Neuronal stem cell (in vitro differentiated cells): ENCODE data around the gene ASS1.

Source experiments
- DNase-seq: peaks from one replicate; pipeline ENCODE4 v3.0.0-alpha.2; 2013; ENCODE audit warnings: low spot score
- H2AFZ ChIP-seq: one replicate; pipeline ENCODE4 v1.6.1; 2013; ENCODE audit warnings: mild to moderate bottlenecking, low read length, inconsistent platforms
- H2AK5ac ChIP-seq: 2 replicates; pipeline ENCODE4 v1.6.1; 2013; ENCODE audit warnings: low read depth, mild to moderate bottlenecking, inconsistent platforms, low read length, moderate library complexity, mixed read lengths
- H2BK120ac ChIP-seq: 2 replicates; pipeline ENCODE4 v1.6.1; 2013; ENCODE audit warnings: low read depth, mild to moderate bottlenecking, inconsistent platforms, low read length, moderate library complexity, mixed read lengths
- H2BK12ac ChIP-seq: one replicate; pipeline ENCODE4 v1.6.1; 2013; ENCODE audit warnings: low read length, inconsistent platforms
- H2BK15ac ChIP-seq: 2 replicates; pipeline ENCODE4 v1.6.1; 2013; ENCODE audit warnings: mild to moderate bottlenecking, low read length, inconsistent platforms, mixed read lengths
- H2BK5ac ChIP-seq: one replicate; pipeline ENCODE4 v1.6.1; 2013; ENCODE audit warnings: inconsistent platforms, mild to moderate bottlenecking, low read length, moderate library complexity
- H3K14ac ChIP-seq: one replicate; pipeline ENCODE4 v1.6.1; 2013; ENCODE audit warnings: low read length, inconsistent platforms
- H3K18ac ChIP-seq: 2 replicates; pipeline ENCODE4 v1.6.1; 2013; ENCODE audit warnings: low read length, inconsistent platforms
- H3K23ac ChIP-seq: 2 replicates; pipeline ENCODE4 v1.6.1; 2013; ENCODE audit warnings: low read depth, mild to moderate bottlenecking, mixed read lengths, low read length, inconsistent platforms; ENCODE audit not compliant: poor library complexity
- H3K27ac ChIP-seq: replicated peaks from 3 replicates; pipeline ENCODE4 v1.5.1; 2013; ENCODE audit warnings: low read length, inconsistent platforms
- H3K27me3 ChIP-seq, 3 experiments: 2 replicates each; pipeline ENCODE4 v1.6.1; 2013; ENCODE audit warnings: low read length in 3 of 3, mild to moderate bottlenecking in 2 of 3, inconsistent platforms in 1 of 3, low read depth in 1 of 3, mixed read lengths in 1 of 3, moderate library complexity in 1 of 3; ENCODE audit not compliant: control insufficient read depth in 3 of 3, insufficient read depth in 3 of 3
- H3K36me3 ChIP-seq, 2 donors: replicated peaks in 1 of 2; 2 replicates each; pipeline ENCODE4 v1.6.1; 2013; ENCODE audit warnings: low read length in 2 of 2; ENCODE audit not compliant: control insufficient read depth in 2 of 2, insufficient read depth in 2 of 2
- H3K4ac ChIP-seq: 2 replicates; pipeline ENCODE4 v1.6.1; 2013; ENCODE audit warnings: inconsistent platforms, mild to moderate bottlenecking, low read length, moderate library complexity
- H3K4me1 ChIP-seq, 2 donors: 1 replicate in 1 of 2; 2 replicates in 1 of 2; pipeline ENCODE4 v1.6.1; 2013; ENCODE audit warnings: low read length in 2 of 2, low read depth in 1 of 2; ENCODE audit not compliant: control insufficient read depth in 2 of 2, insufficient read depth in 1 of 2
- H3K4me2 ChIP-seq: one replicate; pipeline ENCODE4 v1.6.1; 2013; ENCODE audit warnings: mild to moderate bottlenecking, low read length, inconsistent platforms; ENCODE audit not compliant: insufficient read depth, poor library complexity, severe bottlenecking
- H3K4me3 ChIP-seq, 2 donors: 2 replicates each; pipeline ENCODE4 v1.5.1; 2013; ENCODE audit warnings: low read length in 2 of 2, mild to moderate bottlenecking in 2 of 2, inconsistent platforms in 1 of 2, moderate library complexity in 1 of 2
- H3K79me1 ChIP-seq: one replicate; pipeline ENCODE4 v1.6.1; 2013; ENCODE audit warnings: low read depth, mild to moderate bottlenecking, inconsistent platforms, low read length, moderate library complexity
- H3K9ac ChIP-seq: one replicate; pipeline ENCODE4 v1.6.1; 2013; ENCODE audit warnings: mild to moderate bottlenecking, low read depth, low read length, inconsistent platforms; ENCODE audit not compliant: poor library complexity
- H3K9me3 ChIP-seq, 2 donors: replicated peaks in 1 of 2; 2 replicates each; pipeline versions ENCODE3 to v1.6.1; 2013; ENCODE audit warnings: low read length in 2 of 2, mild to moderate bottlenecking in 2 of 2, inconsistent platforms in 1 of 2, low read depth in 1 of 2, mixed read lengths in 1 of 2, moderate library complexity in 1 of 2; ENCODE audit not compliant: control insufficient read depth in 2 of 2, insufficient read depth in 1 of 2
- H4K8ac ChIP-seq: one replicate; pipeline ENCODE4 v1.6.1; 2013; ENCODE audit warnings: low read depth, mild to moderate bottlenecking, inconsistent platforms, low read length, moderate library complexity
- H4K91ac ChIP-seq: one replicate; pipeline ENCODE4 v1.6.1; 2013; ENCODE audit warnings: low read length, low read depth, mild to moderate bottlenecking, inconsistent platforms; ENCODE audit not compliant: poor library complexity
- WGBS, 2 donors: extraction: QIAGEN DNeasy Blood & Tissue Kit; methylation state at CpG; one replicate each; pipeline ENCODE4 v1.1.7; 2013; ENCODE audit warnings: missing lambda C conversion rate in 2 of 2, mixed read lengths in 1 of 2; ENCODE audit not compliant: insufficient read length in 2 of 2, insufficient replicate concordance in 1 of 2; ENCODE audit errors: extremely low coverage in 2 of 2; 5-methylcytosine and 5-hydroxymethylcytosine counted together

The ASS1 gene

DNA sequence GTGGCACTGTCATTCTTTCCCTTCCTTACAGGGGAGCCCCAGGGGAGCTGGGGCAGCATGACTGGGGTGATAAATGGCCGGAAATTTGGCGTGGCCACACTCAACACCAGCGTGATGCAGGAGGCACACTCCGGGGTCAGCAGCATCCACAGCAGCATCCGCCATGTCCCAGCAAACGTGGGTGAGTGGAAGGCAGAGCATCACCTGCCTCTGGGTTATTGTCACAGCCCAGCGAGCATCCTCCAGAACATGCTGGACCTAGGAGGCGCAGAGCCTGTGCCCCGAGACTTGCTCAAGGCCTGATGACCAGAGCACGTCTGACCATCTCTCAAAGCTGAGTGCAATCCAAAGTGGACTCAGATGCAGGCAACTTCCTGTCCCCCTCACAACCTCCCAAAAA is 22.2 kb upstream of the ASS1 start:
- H2AFZ ChIP-seq: no peak overlapping the region
- H3K4me3 ChIP-seq: no peak overlapping the region
- no peaks in the 10 kb centered on the region for H3K36me3 ChIP-seq
- peaks cover 0 to 2% of the 10 kb centered on the region in 2 donors for H3K4me1 ChIP-seq
- peak overlapping the region; percentile 64 for H2BK12ac ChIP-seq
- H2AK5ac ChIP-seq: peak overlapping the region; percentile 11
- H3K14ac ChIP-seq: peak overlapping the region; percentile 9
- H3K79me1 ChIP-seq: no peaks in the 10 kb centered on the region
- H4K91ac ChIP-seq: no peak overlapping the region
- peaks cover 0 to 6% of the 10 kb centered on the region in 2 donors for H3K9me3 ChIP-seq
- peak overlapping the region; percentile 21 for H3K18ac ChIP-seq
- H3K4me2 ChIP-seq: no peak overlapping the region
- H3K23ac ChIP-seq: peak overlapping the region; percentile 46
- H4K8ac ChIP-seq: no peak overlapping the region
- H2BK15ac ChIP-seq: no peak overlapping the region
- WGBS, 2 donors: no CpG with 5 or more reads among the region's 10 CpGs
- H3K9ac ChIP-seq: no peak overlapping the region
- H3K27ac ChIP-seq: no peak overlapping the region
- DNase-seq: no peak
- no peak overlapping the region for H2BK5ac ChIP-seq
- no peak overlapping the region for H2BK120ac ChIP-seq
- H3K27me3 ChIP-seq: peaks cover 0 to 42% (median 0%) of the 10 kb centered on the region in 3 experiments
- no peak overlapping the region for H3K4ac ChIP-seq

DNA sequence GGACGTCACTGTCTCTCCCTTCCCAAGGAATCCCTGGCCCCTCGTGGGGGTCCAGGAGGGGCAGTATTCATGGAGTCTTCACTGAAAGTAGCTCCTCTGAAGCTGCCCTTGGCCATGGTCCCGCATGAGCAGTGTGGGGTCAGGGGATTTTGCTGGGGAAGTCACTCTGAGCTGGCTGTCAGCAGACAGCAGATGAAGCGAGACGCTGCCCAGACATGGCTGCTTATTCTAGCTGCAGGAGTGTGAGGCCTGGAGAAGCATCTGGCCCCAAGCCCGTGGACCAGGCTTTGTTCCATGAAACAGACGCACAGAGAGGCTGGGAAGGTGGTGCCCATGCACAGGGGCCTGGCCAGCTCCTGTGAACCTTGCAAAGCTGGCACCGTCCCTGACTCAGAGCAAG is 21.5 kb upstream of the ASS1 start:
- H3K9ac ChIP-seq: no peak overlapping the region
- DNase-seq: no peak
- no peak overlapping the region for H2BK5ac ChIP-seq
- no peak overlapping the region for H2BK15ac ChIP-seq
- peaks cover 0 to 6% of the 10 kb centered on the region in 2 donors for H3K9me3 ChIP-seq
- no peak overlapping the region for H2BK120ac ChIP-seq
- H3K18ac ChIP-seq: peak overlapping the region; percentile 33
- H4K8ac ChIP-seq: no peak overlapping the region
- H3K27me3 ChIP-seq: peaks cover 0 to 46% (median 0%) of the 10 kb centered on the region in 3 experiments
- H3K4me1 ChIP-seq: peaks cover 0 to 2% of the 10 kb centered on the region in 2 donors
- no CpG with 5 or more reads among the region's 8 CpGs for WGBS, 2 donors
- H3K4ac ChIP-seq: no peak overlapping the region
- H2AK5ac ChIP-seq: peak overlapping the region; percentile 34
- no peak overlapping the region for H3K27ac ChIP-seq
- no peak overlapping the region for H3K4me2 ChIP-seq
- no peak overlapping the region for H3K4me3 ChIP-seq
- H2AFZ ChIP-seq: no peak overlapping the region
- H2BK12ac ChIP-seq: no peak overlapping the region
- peak overlapping the region; percentile 17 for H3K23ac ChIP-seq
- H3K14ac ChIP-seq: no peak overlapping the region
- no peaks in the 10 kb centered on the region for H3K79me1 ChIP-seq
- H3K36me3 ChIP-seq: no peaks in the 10 kb centered on the region
- H4K91ac ChIP-seq: no peak overlapping the region

DNA sequence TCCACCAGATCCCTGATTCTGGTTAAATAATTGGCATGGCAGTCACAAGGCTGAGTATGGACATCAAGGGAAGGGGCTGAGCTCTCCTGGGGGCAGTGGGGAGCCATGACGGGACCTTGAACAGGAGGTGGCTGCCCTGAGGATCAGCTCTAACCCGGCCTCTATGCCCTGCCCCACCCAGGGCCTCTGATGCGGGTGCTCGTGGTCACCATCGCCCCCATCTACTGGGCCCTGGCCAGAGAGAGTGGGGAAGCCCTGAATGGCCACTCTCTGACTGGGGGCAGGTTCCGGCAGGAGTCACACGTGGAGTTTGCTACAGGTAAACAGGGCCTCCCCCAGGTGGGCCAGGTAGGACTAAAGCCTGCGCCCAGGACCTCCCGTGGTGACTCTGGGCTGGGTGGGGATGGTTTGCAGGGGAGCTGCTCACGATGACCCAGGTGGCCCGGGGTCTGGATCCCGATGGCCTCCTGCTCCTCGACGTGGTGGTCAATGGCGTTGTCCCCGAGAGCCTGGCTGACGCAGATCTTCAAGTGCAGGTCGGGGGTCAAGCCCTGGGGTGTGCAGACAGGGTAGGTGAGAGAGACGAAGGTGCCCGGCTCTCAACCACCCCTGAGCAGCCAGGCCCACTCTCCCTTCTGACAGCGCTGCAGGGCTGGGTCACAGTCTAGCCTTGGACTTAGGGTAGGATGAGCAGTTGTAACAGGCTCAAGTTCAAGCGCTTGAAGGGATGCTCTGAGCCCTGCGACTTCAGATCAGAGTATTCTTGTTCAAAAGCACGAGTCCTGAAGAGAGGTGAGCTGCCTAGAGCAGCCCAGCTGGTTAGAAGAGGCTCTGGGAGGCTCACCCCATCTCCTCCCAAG is 19.9 kb upstream of the ASS1 start:
- WGBS, 2 donors: no CpG with 5 or more reads among the region's 24 CpGs
- peaks cover 0 to 58% (median 0%) of the 10 kb centered on the region in 3 experiments for H3K27me3 ChIP-seq
- no peak overlapping the region for H3K4me3 ChIP-seq
- H2BK5ac ChIP-seq: no peak overlapping the region
- no peak overlapping the region for H4K91ac ChIP-seq
- no peak overlapping the region for H3K27ac ChIP-seq
- no peak overlapping the region for H3K9ac ChIP-seq
- no peak overlapping the region for H2BK120ac ChIP-seq
- peak overlapping the region; percentile 14 for H2BK15ac ChIP-seq
- no peak overlapping the region for H2AFZ ChIP-seq
- no peak overlapping the region for H2BK12ac ChIP-seq
- H3K4ac ChIP-seq: no peak overlapping the region
- no peak overlapping the region for H3K4me2 ChIP-seq
- DNase-seq: no peak
- peaks cover 0 to 2% of the 10 kb centered on the region in 2 donors for H3K4me1 ChIP-seq
- H3K9me3 ChIP-seq: no peaks in the 10 kb centered on the region
- H2AK5ac ChIP-seq: peak overlapping the region; percentile 35
- H3K36me3 ChIP-seq: no peaks in the 10 kb centered on the region
- H3K18ac ChIP-seq: no peak overlapping the region
- H3K23ac ChIP-seq: no peak overlapping the region
- no peak overlapping the region for H4K8ac ChIP-seq
- no peaks in the 10 kb centered on the region for H3K79me1 ChIP-seq
- H3K14ac ChIP-seq: no peak overlapping the region

DNA sequence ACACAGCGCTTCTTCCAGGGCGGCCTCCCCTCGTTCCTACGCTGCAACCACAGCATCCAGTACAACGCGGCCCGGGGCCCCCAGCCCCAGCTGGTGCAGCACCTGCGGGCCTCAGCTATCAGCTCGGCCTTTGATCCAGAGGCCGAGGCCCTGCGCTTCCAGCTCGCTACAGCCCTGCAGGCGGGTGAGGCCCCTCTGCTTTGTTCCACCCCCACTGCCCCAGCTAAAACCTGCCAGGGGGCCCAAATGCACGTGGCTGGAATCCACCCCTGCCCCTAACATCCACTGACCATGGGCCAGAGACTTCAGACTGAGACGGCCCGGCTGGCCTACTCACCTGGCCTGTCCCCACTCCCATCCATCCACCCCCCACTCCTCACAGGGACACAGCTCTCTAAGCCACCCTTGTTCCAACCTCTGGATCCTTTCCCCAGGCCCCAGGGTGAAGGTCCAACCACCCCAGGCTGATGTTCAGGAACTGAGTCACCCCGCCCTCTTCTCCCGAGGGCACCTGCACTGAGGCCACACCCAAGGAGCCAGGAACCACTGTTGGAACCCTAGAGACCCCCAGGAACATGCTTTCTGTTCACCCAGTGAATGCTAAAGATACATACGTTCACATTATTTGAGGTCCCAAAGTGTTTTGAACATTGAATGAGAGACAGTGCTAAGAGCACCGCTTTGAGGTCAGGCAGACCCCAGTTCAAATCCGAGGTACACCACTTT is 18.9 kb upstream of the ASS1 start:
- Histone ChIP-seq H4K91ac (no peak overlapping the region), H2AFZ (no peak overlapping the region), H2BK5ac (no peak overlapping the region), H3K18ac (peak overlapping the region; percentile 78), H3K9me3 (no peaks in the 10 kb centered on the region), H3K4me2 (no peak overlapping the region), H2BK120ac (no peak overlapping the region), H2AK5ac (peak overlapping the region; percentile 89), H3K27me3 (peaks cover 0 to 63% (median 0%) of the 10 kb centered on the region in 3 experiments), H3K9ac (peak overlapping the region; percentile 14), H3K4me3 (no peak overlapping the region), H3K79me1 (no peaks in the 10 kb centered on the region), H3K23ac (no peak overlapping the region), H2BK15ac (no peak overlapping the region), H4K8ac (no peak overlapping the region), H3K27ac (no peak overlapping the region), H3K14ac (no peak overlapping the region), H3K4ac (no peak overlapping the region), H2BK12ac (no peak overlapping the region), H3K4me1 (peaks cover 0 to 2% of the 10 kb centered on the region in 2 donors), H3K36me3 (no peaks in the 10 kb centered on the region)
- DNase-seq: no peak
- WGBS, 2 donors: no CpG with 5 or more reads among the region's 21 CpGs
